Measurements from ENCODE around the gene TMEM131.
"Not testable (repeated sequence)": the region's sequence is repeated elsewhere in the genome, so short reads cannot be mapped to it uniquely, and the experiment has no call there.

The TMEM131 gene

DNA sequence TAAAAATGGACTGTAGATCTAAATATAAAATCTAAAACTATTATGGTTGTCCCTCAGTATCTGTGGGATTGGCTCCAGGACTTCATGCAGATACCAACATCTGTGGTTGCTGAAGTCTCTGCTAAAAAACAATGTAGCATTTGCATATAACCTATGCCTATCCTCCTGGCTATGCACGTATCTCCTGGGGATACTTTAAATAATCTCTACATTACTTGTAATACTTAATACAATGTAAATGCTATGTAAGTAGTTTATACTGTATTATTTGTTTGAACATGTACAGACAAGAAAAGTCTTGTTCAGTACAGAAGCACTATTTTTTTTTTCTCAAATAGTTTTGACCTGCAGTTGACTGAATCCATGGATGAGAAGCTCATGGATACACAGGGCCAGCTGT is 147.4 kb downstream of the TMEM131 start:
- DNase-seq: no peak

DNA sequence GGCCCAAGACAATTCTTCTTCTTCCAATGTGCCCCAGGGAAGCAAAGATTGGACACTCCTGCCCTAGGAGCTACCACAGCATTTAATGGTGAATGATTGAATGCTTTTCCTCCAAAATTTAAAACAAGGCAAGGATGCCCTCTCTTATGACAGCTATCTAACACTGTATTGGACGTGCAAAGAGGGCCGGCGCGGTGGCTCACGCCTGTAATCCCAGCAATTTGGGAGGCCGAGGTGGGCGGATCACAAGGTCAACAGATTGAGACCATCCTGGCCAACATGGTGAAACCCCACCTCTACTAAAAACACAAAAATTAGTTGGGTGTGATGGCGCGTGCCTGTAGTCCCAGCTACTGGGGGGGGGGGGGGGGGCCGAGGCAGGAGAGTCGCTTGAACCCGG is 149.0 kb downstream of the TMEM131 start:
- not testable (repeated sequence) for DNase-seq

DNA sequence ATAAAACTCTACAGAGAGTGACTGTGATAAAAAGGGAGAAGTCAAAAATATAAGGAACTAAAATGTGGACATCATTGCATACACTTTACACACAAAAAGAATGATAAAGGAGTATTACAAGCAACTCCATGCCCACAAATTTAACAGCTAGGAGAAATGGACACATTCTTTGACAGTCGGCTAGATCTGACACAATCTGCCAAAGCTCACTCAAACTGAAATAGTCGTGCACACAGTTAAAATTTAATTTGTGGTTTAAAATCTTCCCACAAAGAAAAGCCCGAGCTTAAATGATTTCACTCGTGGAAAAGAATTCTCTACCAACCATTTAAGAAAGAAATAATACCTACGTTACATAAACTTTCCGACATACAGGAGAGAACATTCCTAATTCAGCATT is 149.9 kb downstream of the TMEM131 start:
- no peak for DNase-seq

DNA sequence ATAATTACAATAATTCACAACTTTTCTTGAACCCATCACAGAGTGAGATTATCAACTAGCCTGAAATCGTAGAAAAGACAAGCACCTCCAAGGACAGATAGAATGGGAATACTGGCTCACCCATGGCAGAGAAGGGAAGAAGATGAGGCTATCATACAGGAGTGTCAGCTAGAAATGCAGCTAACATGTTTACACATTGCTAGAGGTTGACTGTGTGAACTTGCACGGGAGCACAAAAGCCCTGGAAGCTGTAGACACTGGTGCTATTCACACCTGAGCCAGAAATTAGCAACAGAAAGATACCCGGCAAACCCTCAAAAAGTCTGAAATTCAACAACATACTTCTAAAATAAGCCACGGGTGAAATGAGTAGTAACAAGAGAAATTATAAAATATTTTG is 150.6 kb downstream of the TMEM131 start:
- no peak for DNase-seq

DNA sequence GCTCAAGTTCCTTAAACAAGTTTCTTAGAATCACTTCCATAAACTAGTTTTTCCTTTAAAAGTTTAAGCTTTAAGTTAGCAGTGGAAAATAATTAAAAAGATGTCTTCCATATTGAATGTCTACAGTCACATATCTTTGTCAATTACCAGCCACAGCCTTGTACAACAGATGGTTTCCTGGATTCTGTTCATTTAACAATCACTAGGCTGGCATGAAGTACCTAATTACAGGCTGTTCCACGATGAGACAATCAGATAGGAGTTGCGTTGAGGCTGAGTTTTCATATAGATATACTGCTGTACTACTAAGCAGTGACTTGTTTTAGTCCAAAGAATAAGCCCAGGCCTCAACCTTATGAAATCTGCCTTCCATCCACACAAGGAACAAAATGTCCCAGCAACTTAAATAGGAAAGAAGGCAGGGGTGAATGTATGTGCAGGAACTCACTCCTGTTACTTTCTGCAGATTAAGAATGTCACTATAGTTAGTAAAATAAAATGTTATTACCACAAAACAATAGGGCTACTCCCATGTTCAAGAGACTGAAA is 151.4 kb downstream of the TMEM131 start:
- DNase-seq: peak; percentile 12 to 59

DNA sequence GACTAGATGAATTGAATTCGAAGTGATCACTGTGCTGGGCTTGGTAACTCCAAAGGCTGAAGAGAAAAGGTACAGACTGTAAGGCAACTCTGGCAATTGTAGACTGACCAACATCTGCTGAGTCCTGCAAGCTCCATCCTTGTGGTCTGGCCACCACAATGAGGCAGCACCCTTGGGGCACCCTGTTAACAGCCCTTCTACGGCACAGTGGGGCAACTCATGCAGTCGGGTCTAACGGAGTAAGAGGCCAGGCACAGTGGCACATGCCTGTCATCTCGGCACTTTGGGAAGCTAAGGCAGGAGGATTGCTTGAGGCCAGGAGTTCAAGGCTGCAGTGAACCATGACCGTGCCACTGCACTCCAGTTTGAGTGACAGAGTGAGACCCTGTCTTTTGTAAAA is 155.6 kb downstream of the TMEM131 start:
- DNase-seq: no peak

DNA sequence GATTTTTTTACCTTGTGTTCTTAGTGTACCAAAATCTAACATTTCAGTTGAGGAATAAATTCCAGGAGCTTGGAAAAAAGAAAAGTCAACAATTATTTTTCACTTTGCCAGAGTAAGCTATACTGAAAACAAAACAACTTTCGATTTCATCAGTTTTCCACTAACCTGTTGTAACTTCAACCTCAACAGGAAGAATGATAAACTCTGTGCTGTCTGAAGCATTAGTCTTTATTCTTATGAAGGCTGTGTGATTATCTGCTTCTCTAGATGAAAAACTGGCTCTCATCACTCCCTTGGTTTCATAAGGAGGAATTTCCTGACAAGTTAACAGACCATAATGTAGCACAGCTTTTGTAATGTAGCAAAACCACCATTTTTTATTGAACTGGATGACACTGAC is 161.1 kb downstream of the TMEM131 start:
- no peak for DNase-seq

DNA sequence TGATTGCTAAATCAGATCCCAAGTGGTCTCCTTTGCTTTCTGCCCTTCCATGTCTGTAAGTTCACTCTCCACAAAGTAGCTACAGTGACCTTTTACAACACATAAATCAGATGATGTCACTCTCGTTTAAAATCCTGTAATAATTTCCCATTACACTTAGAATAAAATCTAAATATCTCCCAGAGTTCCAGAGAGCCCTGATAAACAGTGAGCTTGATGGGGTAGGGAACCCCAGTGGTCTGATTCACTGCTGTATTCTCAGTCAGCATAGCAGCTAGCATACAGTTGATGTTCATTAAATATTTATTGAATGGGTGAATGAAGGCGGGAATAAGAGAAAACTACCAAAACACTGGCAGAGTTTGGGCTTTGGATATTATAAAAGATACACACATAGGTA is 164.6 kb downstream of the TMEM131 start:
- no peak for DNase-seq

DNA sequence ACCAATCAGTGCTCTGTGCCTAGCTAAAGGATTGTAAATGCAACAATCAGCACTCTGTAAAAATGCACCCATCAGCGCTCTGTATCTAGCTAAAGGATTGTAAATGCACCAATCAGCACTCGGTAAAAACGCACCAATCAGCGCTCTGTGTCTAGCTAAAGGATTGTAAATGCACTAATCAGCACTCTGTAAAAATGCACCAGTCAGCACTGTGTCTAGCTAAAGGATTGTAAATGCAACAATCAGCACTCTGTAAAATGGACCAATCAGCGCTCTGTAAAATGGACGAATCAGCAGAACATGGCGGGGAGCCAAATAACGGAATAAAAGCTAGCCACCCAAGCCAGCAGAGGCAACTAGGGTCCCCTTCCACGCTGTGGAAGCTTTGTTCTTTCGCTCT is 166.5 kb downstream of the TMEM131 start:
- not testable (repeated sequence) for DNase-seq

DNA sequence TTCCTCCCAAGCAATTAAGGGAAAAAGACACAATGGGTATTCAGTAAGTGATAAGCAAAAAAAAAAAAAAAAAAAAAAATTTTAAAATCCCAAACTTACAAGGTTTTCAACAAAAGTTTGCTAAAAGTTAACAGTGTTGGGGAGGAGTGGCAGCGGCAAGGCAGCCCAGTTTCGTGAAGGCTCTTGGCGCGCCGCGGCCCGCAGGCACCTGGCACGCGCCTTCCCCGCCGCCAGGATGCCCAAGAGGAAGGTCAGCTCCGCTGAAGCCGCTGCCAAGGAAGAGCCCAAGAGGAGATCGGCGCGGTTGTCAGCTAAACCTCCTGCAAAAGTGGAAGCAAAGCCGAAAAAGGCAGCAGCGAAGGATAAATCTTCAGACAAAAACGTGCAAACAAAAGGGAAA is 168.7 kb downstream of the TMEM131 start:
- DNase-seq: not testable (repeated sequence)

DNA sequence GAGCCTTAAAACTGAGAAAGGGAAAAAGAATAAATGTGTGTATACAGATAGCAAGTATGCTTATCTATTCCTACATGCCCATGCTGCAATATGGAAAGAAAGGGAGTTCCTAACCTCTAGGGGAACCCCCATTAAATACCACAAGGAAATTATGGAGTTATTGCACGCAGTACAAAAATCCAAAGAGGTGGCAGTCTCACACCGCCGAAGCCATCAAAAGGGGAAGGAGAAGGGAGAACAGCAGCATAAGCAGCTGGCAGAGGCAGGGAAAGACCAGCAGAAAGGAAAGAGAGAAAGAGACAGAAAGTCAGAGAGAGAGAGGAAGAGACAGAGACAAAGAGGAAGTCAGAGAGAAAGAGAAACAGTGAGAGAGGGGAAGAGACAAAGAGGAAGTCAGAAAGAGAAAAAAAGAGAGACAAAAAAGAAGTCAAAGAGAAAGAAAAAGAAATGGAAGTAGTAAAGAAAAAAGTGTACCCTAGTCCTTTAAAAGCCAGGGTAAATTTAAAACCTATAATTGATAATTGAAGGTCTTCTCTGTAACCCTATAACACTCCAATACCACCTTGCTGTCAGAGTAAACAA is 169.4 kb downstream of the TMEM131 start:
- DNase-seq: not testable (repeated sequence)

DNA sequence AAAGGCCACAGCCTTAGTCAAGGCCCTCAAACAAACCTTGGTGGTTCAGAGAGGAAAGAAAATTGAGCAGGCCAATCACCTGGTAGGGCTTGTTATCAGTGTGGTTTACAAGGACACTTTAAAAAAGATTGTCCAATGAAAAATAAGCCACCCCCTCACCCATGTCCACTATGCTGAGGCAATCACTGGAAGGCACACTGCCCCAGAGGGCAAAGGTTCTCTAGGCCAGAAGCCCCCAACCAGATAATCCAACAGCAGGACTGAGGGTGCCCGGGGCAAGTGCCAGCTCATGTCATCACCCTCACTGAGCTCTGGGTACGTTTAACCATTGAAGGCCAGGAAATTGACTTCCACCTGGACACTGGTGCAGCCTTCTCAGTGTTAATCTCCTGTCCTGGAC is 171.7 kb downstream of the TMEM131 start:
- DNase-seq: not testable (repeated sequence)

DNA sequence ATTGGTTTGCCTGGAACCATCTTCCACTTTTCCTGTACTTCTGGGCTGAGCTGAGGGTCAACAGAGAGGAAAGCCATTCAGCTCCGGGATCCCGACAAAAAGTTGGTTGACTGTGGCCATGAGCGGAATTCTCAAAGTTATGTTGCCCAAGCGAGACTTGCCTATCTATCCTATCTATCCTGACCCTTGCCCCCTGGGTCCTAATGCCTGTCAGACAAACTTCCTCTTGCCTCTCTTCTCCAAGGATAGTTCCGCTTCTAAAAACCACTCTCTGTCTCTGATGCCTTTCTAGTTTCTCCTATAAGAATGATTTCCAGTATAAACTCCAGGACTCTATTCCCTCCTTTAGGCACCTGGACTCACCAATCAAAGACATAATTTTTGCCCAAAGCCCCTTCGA is 173.9 kb downstream of the TMEM131 start:
- DNase-seq: not testable (repeated sequence)

DNA sequence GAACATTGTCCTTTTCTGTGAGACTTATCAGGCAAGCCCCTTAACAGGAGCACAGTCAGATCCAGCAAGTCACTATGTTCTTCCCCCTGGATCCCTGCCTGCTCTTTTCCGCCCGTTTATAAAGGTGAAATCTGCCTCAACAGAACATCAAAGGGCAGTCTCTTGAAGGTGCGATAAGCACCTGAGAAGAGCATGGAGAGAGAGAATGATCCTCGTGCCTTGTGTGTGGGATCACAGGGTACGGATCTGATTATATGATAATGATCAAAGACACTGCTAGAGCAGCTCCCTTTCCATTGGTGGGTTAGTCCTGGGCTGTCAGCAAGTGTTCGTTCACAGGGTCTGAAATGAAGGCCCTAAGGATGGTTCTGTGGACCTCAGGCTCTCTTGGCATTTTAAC is 176.0 kb downstream of the TMEM131 start:
- DNase-seq: no peak

DNA sequence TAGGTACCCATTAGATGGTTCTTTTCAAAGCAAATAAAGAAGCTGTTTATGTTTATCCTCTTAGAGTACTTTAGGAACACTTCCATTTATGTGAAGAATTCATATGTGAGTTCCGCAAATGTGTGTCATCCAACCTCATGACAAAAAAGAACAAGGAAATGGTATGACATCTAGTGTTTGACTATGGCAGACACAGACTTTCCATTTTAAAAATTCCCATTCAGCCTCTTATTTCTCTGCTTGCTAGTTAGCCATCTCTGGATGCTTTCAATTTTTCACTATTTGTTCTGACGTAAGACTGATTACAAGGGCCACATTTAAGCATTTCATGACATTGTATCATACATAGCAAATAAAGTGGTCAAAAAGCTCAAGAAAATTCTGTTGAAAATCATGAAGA is 179.3 kb downstream of the TMEM131 start:
- DNase-seq: no peak

DNA sequence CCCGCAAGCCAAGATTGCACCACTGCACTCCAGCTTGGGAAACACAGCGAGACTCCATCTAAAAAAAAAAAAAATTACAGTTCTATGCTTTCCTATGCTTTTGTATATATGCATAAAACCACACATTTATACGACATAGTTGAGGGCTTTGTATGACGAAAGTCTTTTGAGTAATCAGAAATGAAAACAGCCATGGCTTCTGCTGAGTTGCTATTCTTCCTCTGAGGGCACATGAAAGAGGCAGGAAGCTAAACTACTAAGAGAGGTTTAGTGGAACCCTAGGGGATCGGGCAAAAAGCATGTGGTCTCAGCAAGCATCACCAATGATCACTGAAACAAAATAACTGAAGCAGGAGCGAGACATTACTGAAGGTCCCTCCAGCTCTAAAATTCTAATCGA is 182.8 kb downstream of the TMEM131 start:
- DNase-seq: no peak

DNA sequence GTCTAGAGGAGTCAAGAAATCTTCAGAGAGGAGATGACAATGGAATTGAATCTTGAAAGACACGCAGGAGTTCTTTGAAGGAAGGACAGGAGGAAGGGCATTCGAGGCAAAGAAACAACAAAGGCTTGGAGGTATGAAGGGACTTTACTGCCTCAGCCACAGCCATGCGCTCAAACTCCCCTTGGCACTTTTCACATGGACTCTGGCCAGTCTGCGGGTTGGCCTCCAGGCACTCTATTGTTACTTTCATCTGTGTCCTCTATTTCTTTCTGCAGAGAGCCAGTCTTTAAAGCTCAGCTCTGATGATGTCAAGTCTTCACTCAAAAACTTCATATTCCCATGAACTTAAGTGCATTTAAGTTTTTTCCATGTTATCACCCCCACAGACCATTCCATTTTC is 186.9 kb downstream of the TMEM131 start:
- no peak for DNase-seq

DNA sequence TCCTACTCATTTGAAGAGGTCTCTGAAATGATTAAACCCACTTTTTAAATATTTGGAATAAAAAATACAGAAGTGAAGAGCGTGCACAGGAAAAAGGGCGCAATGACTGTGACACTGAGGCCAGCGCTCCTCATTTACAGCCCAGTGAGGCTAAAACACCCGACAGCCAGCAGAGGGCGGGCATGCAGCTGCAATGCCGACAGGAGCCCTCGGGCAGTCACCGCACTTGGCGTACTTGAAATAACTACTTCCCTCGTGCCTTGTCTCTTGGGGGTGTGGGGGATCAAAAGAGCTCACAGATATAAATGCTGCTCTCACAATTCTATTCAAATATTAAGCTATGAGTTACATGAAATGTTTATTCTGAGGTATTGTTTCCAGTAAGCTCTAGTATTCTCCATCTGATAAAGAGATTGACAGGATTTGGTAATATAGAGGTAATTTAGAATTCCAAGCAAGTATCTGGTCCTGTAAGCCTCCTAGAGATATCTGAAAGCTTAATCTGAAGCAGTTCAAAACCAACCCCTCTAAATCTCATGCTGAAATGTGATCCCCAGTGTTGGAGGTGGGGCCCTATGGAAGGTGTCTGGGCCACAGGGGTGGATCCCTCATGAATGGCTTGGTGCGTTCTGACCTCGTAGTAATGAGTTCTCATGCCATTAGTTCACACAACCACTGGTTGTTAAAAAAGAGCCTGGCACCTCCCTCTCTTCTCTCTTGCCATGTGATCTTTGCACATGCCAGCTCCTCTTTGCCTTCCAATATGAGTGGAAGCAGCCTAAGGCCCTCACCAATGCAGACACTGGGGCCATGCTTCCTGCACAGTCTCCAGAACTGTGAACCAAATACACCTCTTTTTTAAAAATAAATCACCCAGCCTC is 188.8 kb downstream of the TMEM131 start:
- DNase-seq: peak; percentile 64 to 75

DNA sequence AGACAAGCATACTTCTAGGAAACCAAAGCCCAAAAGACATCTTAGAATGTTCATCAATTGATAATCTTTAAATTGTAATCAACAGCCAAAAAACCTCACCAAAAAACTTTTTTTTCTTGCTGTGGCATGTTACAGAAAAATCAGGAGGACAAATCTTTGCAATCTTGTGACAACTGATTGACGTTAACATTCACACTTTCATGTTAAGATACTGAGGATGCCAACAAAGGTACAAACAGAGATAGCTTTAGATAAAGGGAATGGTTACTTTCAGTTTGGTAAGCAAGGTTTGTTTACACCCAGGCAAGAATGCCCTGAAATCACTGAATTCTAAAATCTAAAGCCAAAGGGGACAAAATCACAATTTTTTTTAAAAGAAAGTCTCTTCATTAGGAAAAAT is 190.0 kb downstream of the TMEM131 start:
- no peak for DNase-seq

DNA sequence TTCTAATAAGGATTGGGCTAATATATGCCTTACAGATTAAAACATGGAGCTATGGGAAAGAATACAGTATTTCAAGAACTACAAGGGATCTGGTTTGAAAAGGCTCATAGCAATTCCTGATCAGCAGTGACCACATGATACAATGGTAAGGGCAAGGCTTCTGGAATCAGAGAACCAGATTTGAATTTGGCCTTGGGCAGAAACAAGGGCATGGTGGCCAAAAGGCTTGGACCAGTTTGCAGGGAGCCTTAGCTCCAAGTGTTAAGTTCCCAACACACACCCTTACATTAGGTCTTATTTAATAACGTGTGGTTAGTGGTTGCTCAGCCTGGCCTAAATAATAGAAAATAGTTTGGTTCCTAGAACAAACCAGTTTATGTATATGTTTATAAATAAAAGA is 194.7 kb downstream of the TMEM131 start:
- no peak for DNase-seq

DNA sequence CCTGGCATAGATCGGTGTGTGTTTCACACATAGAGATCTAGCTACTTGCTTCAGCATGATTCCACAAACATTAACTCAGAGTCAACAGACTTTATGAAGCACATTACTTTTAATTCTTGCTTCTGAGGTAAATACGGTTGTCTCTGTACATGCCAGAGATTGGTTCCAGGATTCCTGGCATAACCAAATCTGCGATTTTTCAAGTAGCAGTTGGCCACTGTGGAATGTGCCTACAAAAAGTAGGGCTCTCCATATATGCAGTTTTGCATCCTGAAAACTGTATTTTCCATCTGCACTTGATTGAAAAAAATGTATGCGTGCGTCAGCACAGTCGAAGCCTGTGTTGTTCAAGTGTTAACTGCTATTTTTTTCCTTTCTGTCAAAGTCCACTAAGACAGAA is 197.3 kb downstream of the TMEM131 start:
- DNase-seq: no peak

DNA sequence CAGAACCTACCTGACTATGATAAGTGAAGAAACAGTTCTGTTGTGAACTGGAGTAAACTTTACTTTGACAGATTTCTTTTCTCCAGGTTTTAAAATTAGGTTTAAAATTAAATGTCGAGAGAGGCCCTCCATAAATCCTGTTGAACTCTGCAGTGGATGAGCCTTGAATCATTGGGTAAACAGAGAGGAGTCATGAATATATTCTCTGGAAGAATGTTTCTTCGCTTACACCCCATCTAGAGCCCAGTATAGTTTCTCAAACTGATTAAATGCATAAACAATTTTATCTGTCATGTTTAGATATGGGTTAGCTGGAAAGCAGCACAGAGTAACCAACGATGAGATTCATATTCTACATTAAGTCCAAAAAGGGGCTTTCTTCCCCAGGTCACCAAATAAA is 198.4 kb downstream of the TMEM131 start:
- no peak for DNase-seq

DNA sequence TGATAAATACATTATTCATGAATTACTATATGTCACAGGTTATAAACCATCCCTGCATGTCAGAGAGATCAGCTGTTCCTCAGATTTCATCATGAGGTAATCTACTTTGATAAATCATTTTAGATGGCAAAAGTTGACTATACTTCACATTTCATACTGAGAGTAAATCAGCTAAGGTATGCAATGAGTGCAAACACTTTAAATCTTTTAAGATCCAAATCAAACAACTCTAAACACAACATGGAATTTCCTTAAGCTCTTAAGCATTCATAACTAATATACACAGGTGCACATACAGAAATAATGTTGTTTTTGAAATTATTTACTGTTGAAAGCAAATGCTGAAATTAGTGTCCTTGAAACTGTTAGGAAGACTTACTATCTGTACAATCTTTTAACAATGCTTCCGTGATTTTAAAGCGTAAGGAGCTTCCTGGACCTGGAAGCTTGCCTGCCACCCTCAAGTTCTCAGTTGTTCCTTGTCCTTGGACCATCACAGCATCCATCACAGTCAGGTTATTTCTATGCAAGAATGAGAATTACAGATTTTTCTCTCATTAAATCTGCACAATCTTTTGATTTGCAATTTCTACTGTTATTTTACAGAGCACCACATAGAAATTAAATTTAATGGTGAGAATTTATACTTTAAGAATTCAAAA is 199.2 kb downstream of the TMEM131 start:
- DNase-seq: no peak

DNA sequence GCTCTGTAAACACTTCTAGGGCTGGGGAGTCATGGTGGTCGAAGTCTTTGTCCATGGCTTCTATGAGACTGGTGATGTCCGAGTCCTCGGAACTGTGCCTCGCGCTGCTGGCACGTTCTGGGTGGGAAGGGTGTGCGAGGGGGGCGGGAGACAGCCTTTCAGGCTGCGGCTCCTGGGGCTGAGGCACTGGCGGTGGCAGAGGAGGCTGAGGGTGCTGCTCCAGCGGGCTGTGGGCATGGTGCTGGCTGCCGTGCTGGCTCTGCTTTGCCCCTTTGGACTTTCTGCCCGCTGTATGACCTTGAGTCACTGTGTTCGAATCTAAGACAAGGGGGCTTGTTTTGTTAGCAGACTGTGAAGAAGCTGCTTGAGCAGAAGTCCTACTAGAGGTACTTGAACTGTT is 203.3 kb downstream of the TMEM131 start:
- DNase-seq: no peak

Measured in NCI-H2081 (cell line).